ENCODE results near the gene SS18L1.

SS18L1 gene

DNA sequence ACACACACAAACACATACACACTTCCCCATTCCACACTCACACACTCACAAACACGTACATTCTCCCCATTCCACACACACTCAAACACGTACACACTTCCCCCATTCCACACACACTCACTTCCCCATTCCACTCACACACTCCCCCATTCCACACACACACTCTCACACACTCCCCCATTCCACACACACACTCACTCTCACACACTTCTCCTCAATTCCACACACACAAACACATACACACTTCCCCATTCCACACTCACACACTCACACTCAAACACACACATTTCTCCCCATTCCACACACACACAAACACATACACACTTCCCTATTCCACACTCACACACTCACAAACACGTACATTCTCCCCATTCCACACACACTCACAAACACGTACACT, 86.1 kb downstream of the SS18L1 start:
- no peak for DNase-seq

DNA sequence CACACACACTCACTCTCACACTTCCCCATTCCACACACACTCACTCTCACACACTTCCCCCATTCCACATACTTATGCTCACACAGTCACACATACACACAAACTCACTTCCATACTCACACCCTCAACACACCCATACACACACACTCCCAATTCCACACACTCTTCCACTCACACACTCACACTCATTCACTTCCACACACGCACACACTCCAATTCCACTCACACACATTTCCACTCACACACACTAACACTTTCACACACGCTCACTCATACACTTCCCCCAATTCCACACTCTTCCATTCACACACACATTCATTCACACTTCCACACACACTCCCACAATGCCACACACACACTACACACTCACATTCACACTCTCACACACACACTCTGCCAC, 86.7 kb downstream of the SS18L1 start:
- DNase-seq: no peak

- DNase-seq: no peak
These were observed 87.1 kb downstream of the SS18L1 start for GRCh38 chr20:62230696-62231095.

DNA sequence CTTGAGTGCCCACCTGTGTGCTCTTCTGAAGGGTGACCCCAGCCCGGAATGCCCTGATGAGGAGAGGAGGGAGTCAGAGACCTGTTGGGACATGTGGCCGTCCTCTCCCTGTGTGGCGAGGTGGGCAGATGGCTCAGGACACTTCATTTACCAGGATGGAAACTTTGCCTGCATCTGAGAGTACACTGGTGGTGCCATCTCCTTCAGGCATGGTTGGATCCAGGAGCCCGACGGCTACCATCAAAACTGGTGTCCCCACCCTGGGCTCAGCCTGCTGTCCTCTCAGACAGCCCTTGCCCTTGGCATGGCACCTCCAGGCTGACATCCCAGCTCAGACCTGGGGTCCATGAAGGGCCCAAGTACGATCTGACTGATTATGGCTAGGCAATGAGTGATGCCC, 87.7 kb downstream of the SS18L1 start:
- no peak for DNase-seq

Measured in NCI-H526 (cell line).